HepG2 (cell line): ENCODE results near the gene VENTX. TPM values are rescaled to one million over a fixed set of nuclear protein-coding genes. Genes with fewer than 3 reads are reported as not detected.
"Not testable (repeated sequence)": the region's sequence is repeated elsewhere in the genome, so short reads cannot be mapped to it uniquely, and the experiment has no call there.

Experiments used
- ATAC-seq: fragments of 200-7000 bp; cut with Tn5 transposase; 3 replicates; pipeline ENCODE4 v1.9.1; 2020; ENCODE audit warnings: mild to moderate bottlenecking, moderate library complexity
- BruUV-seq: library from RNA; stranded (reverse); fragments of 400-500 nt; replicated peaks from 2 replicates; lab custom pipeline; 2021; lab: Mats Ljungman, UMichigan
- CTCF ChIA-PET: fragments of 300-600 bp; formaldehyde crosslinking; extraction: SDS; loops from one replicate; lab custom pipeline; 2021; ENCODE audit warnings: low total read pairs, inconsistent platforms, low intra/inter-chr PET ratio; lab: Yijun Ruan, JAX
- POLR2A ChIA-PET: fragments of 350-600 bp; sonication (Branson Sonifier 250); formaldehyde crosslinking; loops from one replicate; lab custom pipeline; 2020; ENCODE audit warnings: antibody characterized with exemption, inconsistent platforms; lab: Yijun Ruan, JAX
- DNase-seq: peaks from one replicate; pipeline ENCODE4 v3.0.0-alpha.2; 2015; ENCODE audit warnings: low spot score
- FAIRE-seq: peaks from 3 replicates; lab custom pipeline; 2011; peaks lifted over from hg19 to GRCh38; lab: Jason Lieb, UNC
- H2AFZ ChIP-seq: one replicate; pipeline ENCODE4 v1.6.1; 2011; ENCODE audit warnings: low read length, inconsistent platforms
- H3K27ac ChIP-seq: fragments of 300-600 bp; 3 replicates; pipeline ENCODE4 v1.8.0; 2011; ENCODE audit warnings: mixed run types, mild to moderate bottlenecking, mixed read lengths, low read length, inconsistent platforms; ENCODE audit not compliant: insufficient read depth; ENCODE audit errors: extremely low read length
- H3K27me3 ChIP-seq, 2 experiments: fragments of 200-600 bp in 1 of 2; 2 replicates in 1 of 2; 3 replicates in 1 of 2; pipeline versions ENCODE4 v1.6.0 to v1.8.0; 2011; ENCODE audit warnings: low read length in 2 of 2, mild to moderate bottlenecking in 2 of 2, moderate library complexity in 2 of 2, inconsistent platforms in 1 of 2; ENCODE audit not compliant: insufficient read depth in 2 of 2, control insufficient read depth in 1 of 2
- H3K36me3 ChIP-seq, 2 experiments: fragments of 200-600 bp in 1 of 2; replicated peaks in 1 of 2; 2 replicates in 1 of 2; 3 replicates in 1 of 2; pipeline versions ENCODE4 v1.5.1 to v1.8.0; 2011; ENCODE audit warnings: low read length in 2 of 2, inconsistent platforms in 1 of 2; ENCODE audit not compliant: insufficient read depth in 2 of 2, control insufficient read depth in 1 of 2
- H3K4me1 ChIP-seq: 2 replicates; pipeline ENCODE4 v1.5.1; 2012; ENCODE audit warnings: low read length, inconsistent platforms; ENCODE audit not compliant: insufficient read depth
- H3K4me2 ChIP-seq: 2 replicates; pipeline ENCODE4 v1.6.0; 2011; ENCODE audit warnings: low read depth, low read length, inconsistent platforms
- H3K4me3 ChIP-seq, 3 experiments: fragments of 200-600 bp in 1 of 3; sonication (generic), shearing (Covaris generic) in 1 of 3; replicated peaks in 1 of 3; 2 replicates each; pipeline ENCODE4 v1.5.1; 2011 to 2016; ENCODE audit warnings: low read length in 3 of 3, inconsistent platforms in 2 of 3, low read depth in 2 of 3, mild to moderate bottlenecking in 2 of 3, control low read depth in 1 of 3, mixed read lengths in 1 of 3; ENCODE audit not compliant: insufficient read depth in 1 of 3
- H3K79me2 ChIP-seq: one replicate; pipeline ENCODE4 v1.6.1; 2011; ENCODE audit warnings: low read length, inconsistent platforms; ENCODE audit not compliant: insufficient read depth
- H3K9ac ChIP-seq: 2 replicates; pipeline ENCODE4 v1.6.0; 2011; ENCODE audit warnings: mild to moderate bottlenecking, low read depth, low read length, inconsistent platforms; ENCODE audit not compliant: insufficient read depth
- H3K9me3 ChIP-seq: 2 replicates; pipeline ENCODE4 v1.5.1; 2012; ENCODE audit warnings: mild to moderate bottlenecking, low read length
- H4K20me1 ChIP-seq: 2 replicates; pipeline ENCODE4 v1.6.0; 2011; ENCODE audit warnings: inconsistent platforms, mild to moderate bottlenecking, low read length, moderate library complexity; ENCODE audit not compliant: insufficient read depth
- HOXA7 ChIP-seq: sonication (generic); formaldehyde crosslinking; IDR thresholded peaks from 2 replicates; pipeline ENCODE4 v1.8.1; 2022; ENCODE audit warnings: mild to moderate bottlenecking, missing genetic modification reagents, moderate library complexity
- KAT8 ChIP-seq: IDR thresholded peaks from 2 replicates; pipeline ENCODE4 v1.6.1; 2016; ENCODE audit warnings: missing genetic modification reagents, missing compliant biosample characterization
- NBN ChIP-seq: fragments of 450-650 bp; conservative IDR thresholded peaks from 2 replicates; pipeline ENCODE4 v1.6.1; 2017
- REPIN1 ChIP-seq: sonication (generic); formaldehyde crosslinking; IDR thresholded peaks from 2 replicates; pipeline ENCODE4 v1.8.0; 2022; ENCODE audit warnings: missing genetic modification reagents, low read depth, mild to moderate bottlenecking, borderline replicate concordance
- ZBTB38 ChIP-seq: sonication (generic); formaldehyde crosslinking; IDR thresholded peaks from 2 replicates; pipeline ENCODE4 v1.5.1; 2020; ENCODE audit warnings: mild to moderate bottlenecking, missing genetic modification reagents
- ZNF292 ChIP-seq: sonication (generic); formaldehyde crosslinking; IDR thresholded peaks from 2 replicates; pipeline ENCODE4 v1.8.1; 2022; ENCODE audit warnings: mild to moderate bottlenecking, low read depth, missing genetic modification reagents, borderline replicate concordance
- WGBS: methylation state at CpG from one replicate; pipeline ENCODE4 v1.1.6; 2017; ENCODE audit warnings: low lambda C conversion rate; 5-methylcytosine and 5-hydroxymethylcytosine counted together
- in situ Hi-C: cut with HindIII; loops from 2 replicates; pipeline ENCODE4 v1.10.0; 2017; ENCODE audit warnings: low pct_unique_long_range_greater_than_20kb; ENCODE audit not compliant: extremely low pct_ligation_motif_present
- intact Hi-C: fragments of 100-400 bp; cut with micrococcal nuclease; formaldehyde crosslinking; loops from one replicate; pipeline ENCODE4 v1.10.0; 2022; ENCODE audit not compliant: unreplicated experiment
- polyA plus RNA-seq, 8 experiments: library from polyadenylated mRNA; depleted of rRNA in 3 of 8; stranded (reverse) in 7 of 8; unstranded in 1 of 8; fragments of >200 nt; fragmentation: Illumina TruSeq in 4 of 8; extraction: Trizol in 4 of 8; gene quantifications; 2 replicates each; pipeline versions ENCODE4 v1.2.1 to v1.2.3, GENCODE V29; 2011 to 2016; ENCODE audit warnings: low read depth in 4 of 8, missing spikeins in 1 of 8, mixed read lengths in 1 of 8; ENCODE audit not compliant: insufficient read depth in 1 of 8
- total RNA-seq, 5 experiments: library from RNA; depleted of rRNA; stranded (reverse); fragments of >200 nt; fragmentation: Illumina TruSeq; extraction: Trizol; gene quantifications; 2 replicates each; pipeline ENCODE4 v1.2.3, GENCODE V29; 2016; ENCODE audit warnings: low read depth in 1 of 5
- TF ChIP-seq, protein P1 (sequence below): sonication (generic); formaldehyde crosslinking; IDR thresholded peaks from 2 replicates; pipeline ENCODE4 v1.4.0; 2020; ENCODE audit warnings: missing genetic modification reagents

VENTX gene
- total and polyA plus RNA-seq, 2 of the 13 experiments (the other 11 are each of a cell fraction or from before 2014, with no cell fraction given), result not detected

DNA sequence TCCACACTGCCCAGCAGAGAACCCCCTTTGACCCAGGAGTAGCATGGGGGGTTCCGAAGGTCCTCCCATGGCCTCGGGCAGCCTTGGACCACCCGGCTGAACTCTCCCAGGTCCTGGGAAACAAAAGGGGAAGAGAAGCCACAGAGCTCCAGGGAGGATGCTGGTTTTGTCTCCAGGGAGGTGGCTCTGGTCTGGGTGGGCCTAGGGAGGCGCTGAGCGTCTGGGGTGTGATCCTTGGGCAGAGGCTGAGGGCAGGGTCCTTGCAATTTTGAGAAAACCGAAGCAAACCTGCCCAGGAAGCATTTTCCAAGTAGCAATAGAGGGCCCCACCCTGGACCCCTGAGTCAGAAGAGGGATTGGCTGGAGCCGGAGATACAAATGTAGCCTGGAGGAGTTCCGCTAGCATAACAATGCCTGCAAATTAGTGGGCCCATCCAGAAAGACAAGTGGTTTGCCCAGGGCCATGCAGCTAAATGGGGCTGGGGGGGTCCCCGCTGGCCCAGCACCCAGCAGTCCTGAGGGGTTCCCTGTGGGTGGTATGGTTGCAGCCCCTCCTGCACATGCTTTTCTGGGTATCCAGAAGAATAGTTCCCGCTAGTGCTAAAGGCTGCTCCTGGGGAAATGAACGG, 5.6 kb upstream of the VENTX start (continued):
- TF ChIP-seq ZNF292 (CRISPR knock-in tag) (no peak), REPIN1 (CRISPR knock-in tag) (no peak), ZBTB38 (CRISPR knock-in tag) (no peak), NBN (no peak), KAT8 (CRISPR knock-in tag) (no peak), HOXA7 (CRISPR knock-in tag) (no peak)
- TF ChIP-seq, protein P1, sequence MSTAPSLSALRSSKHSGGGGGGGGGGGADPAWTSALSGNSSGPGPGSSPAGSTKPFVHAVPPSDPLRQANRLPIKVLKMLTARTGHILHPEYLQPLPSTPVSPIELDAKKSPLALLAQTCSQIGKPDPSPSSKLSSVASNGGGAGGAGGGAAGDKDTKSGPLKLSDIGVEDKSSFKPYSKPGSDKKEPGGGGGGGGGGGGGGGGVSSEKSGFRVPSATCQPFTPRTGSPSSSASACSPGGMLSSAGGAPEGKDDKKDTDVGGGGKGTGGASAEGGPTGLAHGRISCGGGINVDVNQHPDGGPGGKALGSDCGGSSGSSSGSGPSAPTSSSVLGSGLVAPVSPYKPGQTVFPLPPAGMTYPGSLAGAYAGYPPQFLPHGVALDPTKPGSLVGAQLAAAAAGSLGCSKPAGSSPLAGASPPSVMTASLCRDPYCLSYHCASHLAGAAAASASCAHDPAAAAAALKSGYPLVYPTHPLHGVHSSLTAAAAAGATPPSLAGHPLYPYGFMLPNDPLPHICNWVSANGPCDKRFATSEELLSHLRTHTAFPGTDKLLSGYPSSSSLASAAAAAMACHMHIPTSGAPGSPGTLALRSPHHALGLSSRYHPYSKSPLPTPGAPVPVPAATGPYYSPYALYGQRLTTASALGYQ (CRISPR knock-in tag), result no peak

GRCh38 chr10:133234796-133235195, 2.9 kb upstream of the VENTX start:
- in situ Hi-C loops, FAIRE-seq, H3K9me3 ChIP-seq, DNase-seq, H3K36me3 ChIP-seq, H3K9ac ChIP-seq, H2AFZ ChIP-seq, BruUV-seq, H3K4me2 ChIP-seq, CTCF ChIA-PET, ATAC-seq, H3K79me2 ChIP-seq, H3K4me1 ChIP-seq, intact Hi-C loops, H3K4me3 ChIP-seq, H3K27ac ChIP-seq, POLR2A ChIA-PET, H4K20me1 ChIP-seq: not testable (repeated sequence)
- H3K27me3 ChIP-seq, result peaks cover 9 to 62% of the 10 kb centered on the region in 2 experiments
- 25% methylated on average over 9 of the region's 10 CpGs for WGBS
